GM06990 (cell line): Measurements from ENCODE around the gene HAVCR1.
"Not testable (repeated sequence)": the region's sequence is repeated elsewhere in the genome, so short reads cannot be mapped to it uniquely, and the experiment has no call there.

Experiments used
- DNase-seq: peaks from one replicate; pipeline ENCODE4 v3.0.0-alpha.2; 2011; ENCODE audit not compliant: insufficient read length; ENCODE audit errors: extremely low read depth
- H3K27me3 ChIP-seq: replicated peaks from 2 replicates; pipeline ENCODE4 v1.6.0; 2011; ENCODE audit warnings: low read length; ENCODE audit not compliant: control insufficient read depth, insufficient read depth
- H3K36me3 ChIP-seq: 2 replicates; pipeline ENCODE4 v1.5.1; 2011; ENCODE audit warnings: low read length; ENCODE audit not compliant: control insufficient read depth, insufficient read depth
- H3K4me3 ChIP-seq: replicated peaks from 2 replicates; pipeline ENCODE4 v1.5.1; 2011; ENCODE audit warnings: low read depth, mild to moderate bottlenecking, control low read depth, low read length
- CTCF ChIP-seq: IDR thresholded peaks from 2 replicates; pipeline ENCODE4 v1.5.1; 2011; ENCODE audit warnings: low read length, control low read depth, mild to moderate bottlenecking, inconsistent platforms; ENCODE audit not compliant: insufficient read depth, poor library complexity, severe bottlenecking

HAVCR1 gene

GRCh38 chr5:157046041-157046440 lies 12.9 kb downstream of the HAVCR1 start:
- H3K27me3 ChIP-seq, result no peaks in the 10 kb centered on the region
- H3K36me3 ChIP-seq, result no peaks in the 10 kb centered on the region
- H3K4me3 ChIP-seq, result no peak overlapping the region
- no peak for TF ChIP-seq CTCF
- DNase-seq, result no peak

- H3K27me3 ChIP-seq, result no peaks in the 10 kb centered on the region
- TF ChIP-seq CTCF, result no peak
- no peak overlapping the region for H3K4me3 ChIP-seq
- DNase-seq, result no peak
- no peaks in the 10 kb centered on the region for H3K36me3 ChIP-seq
Measured at GRCh38 chr5:157045601-157046000, 13.3 kb downstream of the HAVCR1 start.

- no peak for TF ChIP-seq CTCF
- no peak for DNase-seq
- no peak overlapping the region for H3K4me3 ChIP-seq
- H3K36me3 ChIP-seq, result no peaks in the 10 kb centered on the region
- no peaks in the 10 kb centered on the region for H3K27me3 ChIP-seq
Measured at GRCh38 chr5:157038568-157039187, 20.2 kb downstream of the HAVCR1 start.

GRCh38 chr5:157034106-157035072 lies 24.5 kb downstream of the HAVCR1 start:
- not testable (repeated sequence) for DNase-seq, H3K4me3 ChIP-seq, H3K36me3 ChIP-seq, H3K27me3 ChIP-seq

- DNase-seq, result no peak
- no peak overlapping the region for H3K4me3 ChIP-seq
- no peaks in the 10 kb centered on the region for H3K27me3 ChIP-seq
- no peaks in the 10 kb centered on the region for H3K36me3 ChIP-seq
- no peak for TF ChIP-seq CTCF
Measured at GRCh38 chr5:157033071-157033583, 25.8 kb downstream of the HAVCR1 start.

- TF ChIP-seq CTCF, result no peak
- H3K36me3 ChIP-seq, result no peaks in the 10 kb centered on the region
Measured at GRCh38 chr5:157030692-157031091, 28.2 kb downstream of the HAVCR1 start.

More at GRCh38 chr5:157030692-157031091, 28.2 kb downstream of the HAVCR1 start:
- Histone ChIP-seq H3K27me3 (no peaks in the 10 kb centered on the region), H3K4me3 (no peak overlapping the region)
- no peak for DNase-seq
